Measurements from ENCODE around the gene WNT7A.
"Not testable (repeated sequence)": the region's sequence is repeated elsewhere in the genome, so short reads cannot be mapped to it uniquely, and the experiment has no call there.

Gene WNT7A

DNA sequence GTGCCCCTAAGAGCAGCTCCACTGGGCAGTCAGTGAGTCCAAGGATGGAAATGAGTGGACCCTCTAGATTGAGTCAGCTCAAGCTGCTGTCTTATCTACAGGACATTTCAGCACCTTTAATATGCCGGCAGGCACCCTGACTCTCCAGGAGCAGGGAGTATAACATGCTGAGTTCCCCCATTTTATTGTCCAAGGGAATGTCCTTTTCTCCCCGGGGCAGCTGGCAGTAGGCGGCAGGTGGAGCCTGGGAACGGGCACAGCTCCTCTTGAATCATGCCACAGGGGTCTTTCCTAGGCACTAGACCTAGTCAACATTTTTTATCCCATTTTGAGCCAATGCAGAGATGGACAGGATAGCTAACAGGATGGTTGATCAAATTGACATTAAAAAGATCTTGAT, 14.8 kb downstream of the WNT7A start:
- no peak for DNase-seq

DNA sequence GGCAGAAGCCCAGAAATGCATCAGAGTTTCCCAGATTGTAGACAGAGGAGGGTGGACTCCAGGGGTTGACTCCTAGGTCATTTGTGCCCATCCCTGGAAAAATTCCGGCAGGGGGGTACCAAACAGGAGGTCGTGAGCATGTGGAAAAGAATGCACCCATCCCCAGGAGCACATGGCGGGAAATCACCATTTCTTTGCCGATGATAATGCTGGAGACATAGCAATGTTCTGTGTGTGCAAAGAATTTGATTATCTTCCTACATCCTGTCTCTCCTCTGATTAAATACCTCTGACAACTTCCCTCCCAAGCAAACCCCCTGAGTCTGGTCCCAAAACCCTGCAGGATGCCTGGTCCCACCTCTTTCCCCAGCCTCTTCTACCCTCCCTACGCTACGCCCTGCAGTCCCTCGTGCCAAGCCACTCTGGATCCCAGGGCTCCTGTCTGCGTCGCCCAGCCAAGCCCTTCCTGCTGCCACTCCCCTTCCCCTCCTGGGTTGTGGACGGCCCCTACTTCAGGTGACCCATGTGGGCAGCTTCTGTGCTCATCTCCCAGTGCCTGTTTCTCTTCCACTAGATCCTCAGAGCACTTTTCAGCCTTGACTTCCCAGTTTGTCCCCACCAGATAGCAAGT, 15.8 kb downstream of the WNT7A start:
- no peak for DNase-seq

DNA sequence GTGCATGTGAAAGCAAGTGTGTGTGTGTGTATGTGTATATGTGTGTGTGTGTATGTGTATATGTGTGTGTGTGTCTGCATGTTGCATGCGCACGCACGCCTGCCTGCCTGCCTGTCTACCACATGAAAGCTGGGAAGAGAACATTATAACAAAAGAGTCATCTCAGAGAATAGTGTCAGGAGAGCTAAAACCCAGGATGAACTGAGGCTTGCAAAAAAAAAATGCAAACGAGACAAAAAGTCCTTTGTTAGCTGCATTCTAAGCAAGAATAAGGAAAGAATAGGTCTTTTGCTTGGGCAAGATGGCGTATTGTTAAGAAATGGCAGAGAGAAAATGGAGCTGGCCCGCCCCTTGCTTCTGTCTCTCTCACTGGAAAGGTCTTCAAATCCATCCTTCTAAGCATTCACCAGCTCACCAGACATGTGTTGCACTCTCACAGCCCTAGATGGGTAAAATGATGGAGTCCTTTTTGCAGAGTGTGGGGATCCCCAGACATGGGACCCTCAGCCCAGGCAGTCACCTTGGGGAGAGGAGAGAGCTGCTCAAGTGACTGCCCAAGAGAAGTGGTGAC, 16.4 kb downstream of the WNT7A start:
- no peak for DNase-seq

DNA sequence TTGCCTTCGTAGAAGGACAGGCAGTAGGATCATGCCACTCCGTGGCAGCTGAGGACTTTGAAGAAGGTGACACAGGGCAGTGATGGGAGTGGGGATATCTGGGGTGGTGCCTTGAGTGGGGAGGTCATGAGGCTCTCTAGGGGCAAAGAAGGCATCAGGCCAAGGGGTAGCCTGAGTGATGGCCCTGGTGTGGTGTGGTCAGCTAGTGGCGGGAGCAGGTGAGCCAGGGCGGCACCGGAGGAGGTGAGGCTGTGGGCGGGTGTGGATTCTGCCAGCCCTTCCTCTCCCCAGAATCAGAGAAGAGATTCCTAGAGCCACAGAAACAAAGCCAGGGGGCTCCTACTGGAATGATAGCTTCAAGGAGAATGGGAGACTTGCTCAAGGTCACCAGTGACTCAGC, 18.4 kb downstream of the WNT7A start:
- no peak for DNase-seq

DNA sequence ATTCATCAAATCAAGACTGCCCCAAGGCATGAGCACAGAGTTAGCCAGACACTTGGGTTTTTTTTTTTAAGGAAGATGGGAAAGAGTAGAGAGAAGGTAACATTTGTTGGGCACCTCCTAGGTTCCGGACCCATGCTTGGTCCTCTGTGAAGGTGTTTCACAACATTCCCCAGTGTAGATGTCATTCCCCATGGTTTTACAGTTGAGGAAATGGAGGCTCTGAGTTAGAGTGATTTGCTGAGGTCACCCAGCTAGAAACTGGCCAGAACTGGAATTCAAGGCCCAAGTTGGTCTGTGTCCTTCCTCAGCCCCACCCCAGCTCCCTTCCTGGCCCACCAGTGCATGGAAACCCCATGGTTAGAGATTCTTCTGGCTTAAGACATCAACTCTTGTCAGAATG, 19.9 kb downstream of the WNT7A start:
- DNase-seq = no peak

DNA sequence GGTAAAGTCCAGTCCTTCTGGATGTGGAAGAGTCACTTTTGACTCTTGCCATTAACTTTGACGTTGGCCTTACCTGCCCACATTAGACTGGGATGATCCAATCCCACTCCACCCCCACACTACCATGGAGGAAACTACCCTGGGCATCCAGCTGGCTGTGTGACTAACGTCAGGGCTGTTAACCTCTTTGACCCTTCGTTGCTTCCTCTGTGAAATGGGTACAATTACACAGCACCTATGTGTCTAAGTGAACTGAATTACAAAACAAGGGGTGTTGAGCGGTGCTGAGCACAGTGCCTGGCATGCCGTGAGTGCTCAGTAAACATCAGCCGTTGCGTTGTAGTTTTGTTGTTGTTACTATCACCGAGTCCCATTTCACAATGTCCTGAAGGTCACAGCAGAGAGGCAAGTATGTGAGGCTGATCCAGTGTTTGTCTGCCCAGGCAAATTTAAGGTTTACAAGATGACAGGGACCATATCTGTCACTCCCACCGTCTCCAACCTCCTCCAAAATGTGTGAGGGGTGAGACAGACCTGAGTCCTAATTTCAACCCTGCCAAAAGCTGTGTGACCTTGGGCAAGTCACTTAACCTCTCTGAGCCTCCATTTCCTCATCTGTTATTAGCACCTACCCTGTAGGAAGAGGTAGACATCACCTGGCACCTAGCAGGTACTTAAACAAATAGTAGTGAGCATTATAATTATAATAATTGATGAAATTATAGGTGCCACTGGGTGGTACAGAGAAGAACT, 20.9 kb downstream of the WNT7A start:
- no peak for DNase-seq

DNA sequence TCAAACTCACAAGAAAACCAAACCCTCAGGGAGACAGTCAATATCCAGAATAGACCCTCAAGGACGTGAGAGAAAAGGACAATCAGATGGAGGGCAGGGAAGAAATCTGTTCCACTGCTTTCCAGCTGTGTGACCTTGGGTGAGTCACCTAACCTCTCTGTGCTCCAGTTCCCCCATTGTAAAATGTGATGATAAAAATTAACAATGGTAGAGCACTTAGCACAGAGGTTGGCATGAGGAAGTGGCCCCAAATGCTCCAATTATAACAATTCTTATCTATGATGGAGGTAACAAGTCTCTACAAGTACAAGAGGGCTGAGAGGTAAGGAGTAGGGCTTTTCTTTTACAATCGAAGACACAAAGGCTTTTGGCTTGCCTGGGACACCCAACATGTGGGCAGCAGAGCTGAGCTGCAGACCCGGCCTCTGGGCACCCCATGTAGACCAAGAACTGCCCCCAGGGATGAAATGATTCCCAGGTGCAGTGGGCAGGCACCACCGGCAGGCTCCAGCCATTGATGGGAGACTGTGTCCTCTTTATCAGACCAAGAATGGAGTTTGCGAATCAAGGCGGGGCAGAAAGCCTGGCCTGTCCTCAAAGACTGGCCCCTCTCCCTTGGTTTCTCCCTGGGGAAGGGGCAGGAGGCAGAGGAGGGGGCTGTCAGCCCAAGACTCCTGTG, 22.0 kb downstream of the WNT7A start:
- DNase-seq = no peak

DNA sequence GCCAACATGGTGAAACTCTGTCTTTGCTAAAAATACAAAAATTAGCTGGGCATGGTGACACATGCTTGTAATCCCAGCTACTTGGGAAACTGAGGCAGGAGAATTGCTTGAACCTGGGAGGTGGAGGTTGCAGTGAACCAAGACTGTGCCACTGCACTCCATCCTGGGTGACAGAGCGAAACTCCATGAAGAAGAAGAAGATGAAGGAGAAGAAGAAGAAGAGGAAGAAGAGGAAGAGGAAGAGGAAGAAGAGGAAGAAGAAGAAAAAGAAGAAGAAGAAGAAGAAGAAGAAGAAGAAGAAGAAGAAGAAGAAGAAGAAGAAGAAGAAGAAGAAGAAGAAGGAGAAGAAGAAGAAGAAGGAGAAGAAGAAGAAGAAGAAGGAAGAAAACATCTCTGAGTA, 23.2 kb downstream of the WNT7A start:
- DNase-seq = not testable (repeated sequence)

DNA sequence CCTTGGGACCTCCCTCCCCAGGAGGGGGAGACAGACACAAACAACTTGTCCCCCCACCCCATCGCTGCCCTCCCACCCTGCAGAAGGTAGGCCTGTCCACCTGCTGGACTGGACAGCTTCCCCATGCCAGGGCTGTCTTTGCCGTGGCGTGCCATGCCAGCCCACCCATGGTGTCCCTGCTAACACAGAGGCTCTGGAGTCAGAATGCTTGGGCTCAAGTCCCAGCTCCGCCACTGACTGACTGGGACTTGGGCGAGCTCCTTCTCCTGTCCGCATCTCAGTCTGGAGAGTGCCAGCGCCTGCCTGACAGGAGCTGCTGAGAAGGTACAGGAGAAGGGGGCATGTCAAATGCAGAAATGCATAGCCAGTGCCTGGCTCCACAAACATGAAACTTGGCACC, 23.9 kb downstream of the WNT7A start:
- no peak for DNase-seq

DNA sequence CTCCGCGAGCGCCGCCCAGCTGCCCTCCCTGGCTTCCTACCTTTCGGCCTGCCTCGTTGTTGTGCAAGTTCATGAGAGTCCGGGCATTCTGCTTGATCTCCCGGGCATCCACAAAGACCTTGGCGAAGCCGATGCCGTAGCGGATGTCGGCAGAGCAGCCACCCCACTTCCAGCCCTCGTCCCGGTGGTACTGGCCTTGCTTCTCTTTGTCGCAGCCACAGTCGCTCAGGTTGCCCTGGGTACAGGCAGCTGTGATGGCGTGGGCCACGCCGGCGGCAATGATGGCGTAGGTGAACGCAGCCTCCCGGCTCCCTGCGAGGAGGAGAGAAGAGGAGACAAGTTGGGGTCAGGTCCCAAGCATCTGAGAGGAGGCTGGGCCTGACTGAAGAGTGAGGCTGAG, 25.4 kb downstream of the WNT7A start:
- no peak for DNase-seq

DNA sequence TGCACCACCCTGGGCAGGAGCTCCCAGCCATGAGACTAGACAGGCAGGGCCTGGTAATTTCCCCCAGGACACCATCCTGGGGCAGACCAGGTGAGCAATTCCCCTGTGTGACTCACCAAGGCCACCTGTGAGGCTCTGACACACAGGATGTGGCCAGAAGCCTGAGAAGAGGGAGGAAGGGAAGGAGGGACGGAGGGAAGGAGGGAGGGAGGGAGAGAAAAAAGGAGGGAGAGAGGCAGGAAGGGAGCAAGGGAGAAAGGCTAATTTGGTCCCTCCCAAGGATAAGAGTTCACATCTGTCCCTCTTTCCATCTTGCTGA, 25.9 kb downstream of the WNT7A start:
- no peak for DNase-seq

DNA sequence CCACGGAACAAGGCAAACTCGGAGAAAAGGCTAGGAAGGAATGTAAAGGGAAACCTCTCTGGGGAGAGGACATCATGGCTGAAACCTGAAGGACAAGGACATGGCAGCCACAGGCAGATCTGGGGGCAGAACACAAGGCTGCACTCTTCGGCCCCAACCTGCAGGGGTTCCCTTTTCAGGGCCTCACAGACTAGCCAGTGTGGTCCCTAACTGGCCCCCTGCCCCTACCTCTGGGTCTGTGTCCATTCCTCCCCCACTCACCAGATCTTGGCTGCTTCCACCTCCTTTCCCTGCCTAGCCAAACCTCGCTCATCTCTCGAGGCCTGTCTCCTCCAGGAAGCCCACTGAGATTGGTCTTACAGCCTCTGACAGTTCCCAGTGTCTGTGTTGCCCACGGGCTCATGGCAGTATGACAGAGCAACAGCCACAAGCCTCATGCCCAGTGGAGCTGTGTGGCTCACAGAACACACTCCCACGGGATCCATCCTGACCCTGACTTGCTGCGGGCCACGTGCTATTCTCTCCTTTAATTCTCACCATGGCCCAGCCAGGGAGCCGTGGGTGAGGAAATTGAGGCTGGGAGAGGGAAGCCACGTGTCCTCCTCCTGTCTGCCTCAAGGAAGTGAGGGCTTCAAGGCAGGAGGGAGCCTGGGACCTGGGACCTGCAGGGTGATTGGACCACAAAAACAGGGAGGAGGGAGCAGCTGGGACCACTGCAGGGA, 26.5 kb downstream of the WNT7A start:
- DNase-seq = no peak

DNA sequence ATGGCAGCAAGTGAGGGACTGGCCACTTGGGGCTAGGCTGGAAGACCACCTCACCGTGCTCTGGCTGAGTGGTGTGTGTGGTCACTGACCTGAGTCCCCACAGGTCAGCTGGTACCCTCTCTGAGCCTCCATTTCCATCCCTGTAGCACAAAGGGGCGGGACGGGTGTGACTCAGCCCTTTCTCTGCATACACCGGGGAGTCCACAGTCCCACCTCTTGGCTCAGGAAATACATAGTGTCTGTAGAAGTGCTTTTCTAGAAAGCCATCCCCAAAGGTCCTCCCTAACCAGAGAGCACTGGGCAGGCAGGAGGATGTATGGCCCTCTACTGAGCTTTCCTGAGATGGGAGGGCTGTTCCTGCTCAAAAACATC, 27.2 kb downstream of the WNT7A start:
- DNase-seq = no peak

DNA sequence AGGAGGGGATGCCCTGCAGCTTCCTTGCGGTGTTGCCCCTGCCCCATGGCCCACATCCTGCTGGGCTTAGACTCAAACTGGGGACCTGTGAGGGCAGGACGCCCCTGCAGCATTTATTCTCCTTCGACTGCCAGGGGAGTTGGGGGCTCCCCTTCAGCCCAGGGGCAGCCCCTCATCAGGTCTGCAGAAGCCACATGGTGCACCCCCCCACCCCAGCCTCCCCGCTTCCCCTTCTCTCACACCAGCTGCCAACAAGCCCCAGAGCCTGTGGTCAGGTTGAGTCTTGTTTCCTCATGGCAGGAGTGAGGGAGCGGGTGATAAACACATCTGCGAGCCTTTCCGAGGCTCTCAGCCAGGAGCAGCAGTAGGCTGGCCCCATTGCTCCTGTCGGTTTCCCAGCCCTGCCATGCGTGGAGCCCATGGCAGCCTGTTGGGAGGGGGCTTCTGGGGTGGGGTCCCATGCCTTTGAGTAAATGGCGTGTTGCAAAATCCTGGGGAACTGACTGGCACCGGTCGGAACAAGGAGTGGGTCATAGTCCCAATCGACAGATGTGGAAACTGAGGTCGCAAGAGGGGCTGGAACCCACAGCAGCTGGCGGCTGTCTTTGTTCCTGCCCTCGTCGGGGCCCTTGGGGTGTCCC, 27.8 kb downstream of the WNT7A start:
- no peak for DNase-seq

DNA sequence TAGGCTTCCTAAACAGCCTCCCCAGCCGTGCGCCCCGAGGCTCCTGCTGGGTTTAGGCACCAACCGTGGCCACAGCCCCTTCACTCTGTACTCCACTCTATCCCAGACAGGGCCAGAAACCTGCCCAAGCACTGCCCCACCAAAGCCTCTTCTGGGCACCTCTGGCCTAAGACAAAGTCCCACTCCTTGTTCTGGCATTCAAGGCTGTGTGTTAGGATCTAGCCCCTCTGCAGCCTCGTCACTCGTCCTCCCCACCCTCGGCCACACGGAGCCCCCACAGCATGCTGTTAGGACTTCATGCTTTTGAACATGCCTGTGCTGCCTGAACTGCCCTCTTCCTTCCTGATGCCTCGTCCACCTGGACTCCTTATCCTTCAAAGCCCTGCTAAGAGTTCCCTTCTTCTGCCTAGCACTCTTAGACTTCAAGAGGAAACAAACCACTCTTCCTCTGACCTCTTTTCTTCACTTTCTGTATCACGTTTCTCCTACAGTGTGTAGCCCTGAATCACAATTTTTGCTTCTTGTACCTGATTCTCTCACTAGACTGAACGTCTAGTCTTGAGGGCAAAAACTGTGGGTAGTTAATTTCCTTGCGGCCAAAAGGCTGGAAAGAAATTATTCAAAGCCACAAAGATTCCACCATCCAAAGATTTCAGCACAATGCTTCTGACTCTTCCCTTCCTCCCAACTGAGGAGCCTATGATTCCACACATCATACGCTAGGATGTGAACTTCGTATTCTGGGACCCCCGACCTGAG, 28.6 kb downstream of the WNT7A start:
- DNase-seq = no peak

DNA sequence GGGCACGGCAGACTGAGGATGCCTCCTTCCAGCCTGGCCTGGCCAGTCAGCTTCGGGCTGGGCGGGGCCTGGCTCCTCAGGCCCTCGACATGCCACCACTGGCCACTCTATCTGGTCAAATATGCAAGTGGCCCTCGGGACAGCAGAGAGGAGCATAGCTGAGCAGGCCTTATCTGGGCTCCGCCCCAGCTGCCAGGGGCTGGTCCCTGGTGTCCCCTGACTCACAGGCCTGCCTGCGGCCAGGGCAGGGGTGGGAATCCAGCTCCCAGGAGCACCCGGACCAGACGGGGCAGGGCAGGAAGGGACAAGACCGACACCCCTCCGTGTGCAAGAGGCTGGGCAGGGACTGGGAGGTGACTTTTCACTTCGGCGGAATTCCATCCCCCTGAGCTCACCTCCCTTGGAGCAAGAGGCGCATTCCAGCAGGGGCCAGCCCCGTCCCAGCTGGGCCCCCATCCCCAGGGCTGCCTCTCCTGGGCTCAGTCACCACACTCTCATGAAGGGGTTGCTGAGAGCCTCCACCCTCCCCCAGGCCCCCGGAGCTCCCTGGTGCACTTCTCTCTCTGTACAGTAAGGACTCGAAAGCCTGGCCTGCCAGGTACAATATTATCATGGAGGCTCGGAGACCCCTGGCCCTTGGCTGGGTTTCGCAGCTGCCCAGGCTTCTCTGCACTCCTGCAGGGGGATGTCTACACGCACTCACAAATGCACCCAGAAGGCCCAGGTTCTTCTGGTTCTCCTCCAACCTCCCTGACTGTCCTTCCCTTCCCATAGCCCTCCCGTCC, 29.5 kb downstream of the WNT7A start:
- DNase-seq = no peak

DNA sequence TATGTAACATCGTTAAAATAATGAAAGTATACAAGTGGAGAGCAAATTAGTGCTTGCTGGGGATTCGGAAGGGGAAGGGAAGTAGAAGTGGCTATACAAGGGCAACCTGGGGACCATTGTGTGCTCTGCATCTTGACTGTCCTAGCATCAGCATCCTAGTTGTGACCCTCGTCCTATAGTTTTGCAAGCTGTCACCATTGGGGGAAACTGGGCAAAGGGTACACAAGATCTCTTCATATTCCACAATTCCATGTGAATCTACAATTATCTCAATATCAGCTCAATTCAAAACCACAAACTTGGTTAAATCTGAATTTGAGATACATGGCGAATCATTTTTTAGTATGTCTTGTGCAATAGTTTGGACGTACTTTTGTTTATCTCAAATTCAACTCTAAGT, 30.9 kb downstream of the WNT7A start:
- DNase-seq = no peak

DNA sequence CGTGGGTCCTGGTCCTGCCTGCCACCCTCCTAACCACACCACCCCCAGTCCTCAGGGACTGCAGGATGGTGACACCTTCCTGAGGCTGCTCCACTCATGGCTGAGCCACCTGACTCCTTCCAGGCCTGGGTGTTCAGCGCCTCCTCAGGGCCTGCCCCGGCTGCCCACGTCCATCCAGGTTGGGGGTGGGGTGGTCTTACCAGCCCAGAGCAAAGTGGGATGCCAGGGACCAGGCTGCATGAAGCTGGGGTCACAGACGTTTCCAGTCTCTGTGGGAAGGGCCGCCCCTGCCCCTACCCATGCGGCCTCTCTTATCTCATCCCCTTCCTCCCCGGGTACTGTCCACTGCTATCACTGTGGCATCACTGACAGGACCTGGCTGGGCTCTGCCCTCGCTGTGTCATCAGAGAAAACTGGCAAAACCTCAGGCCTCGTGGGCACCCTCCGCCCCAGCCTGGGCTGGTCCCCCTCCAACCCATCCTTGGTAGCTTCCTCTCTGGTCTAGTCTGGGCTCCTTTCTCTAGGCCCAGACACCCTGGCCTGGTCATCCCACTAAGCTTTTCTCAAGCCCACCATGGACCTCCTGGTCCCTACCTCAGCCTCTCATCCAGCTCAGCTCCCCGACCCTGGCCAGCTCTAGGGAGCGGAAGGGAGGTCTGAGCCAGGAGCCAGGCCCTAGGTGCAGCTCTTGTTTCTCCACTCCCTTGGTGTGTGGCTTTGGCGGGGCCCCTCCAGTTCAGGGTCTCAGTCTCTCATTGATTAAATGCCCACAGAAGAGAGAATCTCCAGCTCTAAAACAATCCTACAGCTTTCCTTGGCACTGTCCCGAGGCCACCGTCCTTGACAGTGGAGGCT, 32.9 kb downstream of the WNT7A start:
- no peak for DNase-seq

DNA sequence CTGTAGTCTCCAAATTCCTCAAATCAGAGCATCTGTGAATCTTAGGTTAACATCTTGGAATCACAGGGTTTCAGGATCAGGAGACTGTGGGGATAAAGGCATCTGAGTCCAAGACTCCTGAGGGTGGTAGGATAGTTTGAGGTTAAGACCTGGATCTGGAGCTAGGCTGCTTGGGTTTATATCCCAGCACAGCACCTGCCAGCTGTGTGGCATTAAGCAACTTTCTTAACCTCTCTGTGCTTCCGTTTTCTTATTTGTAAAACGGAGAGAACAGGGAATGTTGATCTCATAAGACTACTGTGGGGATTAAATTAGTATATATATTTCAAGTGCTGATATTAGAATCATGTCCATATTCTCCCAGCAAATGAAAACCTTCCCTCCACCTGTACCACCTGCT, 33.6 kb downstream of the WNT7A start:
- DNase-seq = no peak

DNA sequence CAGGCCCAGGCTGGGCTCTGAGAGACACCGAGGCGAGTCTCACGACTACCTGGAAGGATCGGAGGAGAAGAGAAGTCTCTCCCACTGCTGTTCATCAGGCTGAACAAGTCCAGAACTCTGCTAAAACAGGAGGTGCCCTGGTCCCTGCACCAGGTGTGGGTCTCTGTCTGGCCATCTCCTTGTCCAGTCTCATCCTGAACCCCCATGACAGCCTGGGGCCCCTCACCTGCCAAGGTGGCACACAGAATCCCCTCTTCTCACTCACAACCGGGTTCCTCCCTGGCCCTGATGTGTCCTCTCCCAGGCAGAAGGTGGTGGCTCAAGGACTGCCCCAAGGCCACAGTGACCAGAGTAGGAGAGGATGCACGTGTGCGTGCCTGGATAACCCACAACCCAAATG, 34.1 kb downstream of the WNT7A start:
- no peak for DNase-seq
